Caco-2 (cell line): Measurements from ENCODE around the gene FLYWCH2. TPM values are rescaled to one million over a fixed set of nuclear protein-coding genes. Genes with fewer than 3 reads are reported as not detected.

ENCODE experiments used
- Bru-seq: library from RNA; stranded (reverse); fragments of 400-500 nt; gene quantifications from one replicate; lab custom pipeline; 2021; lab: Mats Ljungman, UMichigan
- BruChase-seq, 2 experiments: library from RNA; stranded (reverse); fragments of 400-500 nt; gene quantifications; one replicate each; lab custom pipeline; 2021; lab: Mats Ljungman, UMichigan
- BruUV-seq: library from RNA; stranded (reverse); fragments of 400-500 nt; replicated peaks from 2 replicates; lab custom pipeline; 2021; lab: Mats Ljungman, UMichigan
- CTCF ChIA-PET: fragments of 300-600 bp; sonication (Branson Sonifier 250); formaldehyde crosslinking; loops from one replicate; lab custom pipeline; 2022; ENCODE audit warnings: antibody characterized with exemption; lab: Charles Lee
- POLR2A ChIA-PET: fragments of 300-600 bp; sonication (Branson Sonifier 250); formaldehyde crosslinking; loops from one replicate; lab custom pipeline; 2022; ENCODE audit warnings: antibody characterized with exemption; lab: Charles Lee
- DNase-seq, 2 experiments: peaks; one replicate each; pipeline versions ENCODE4 v3.0.0 to v3.0.0-alpha.2; 2020 to 2022
- H3K27me3 ChIP-seq: replicated peaks from 2 replicates; pipeline ENCODE4 v1.6.0; 2011; ENCODE audit warnings: low read length; ENCODE audit not compliant: control insufficient read depth, insufficient read depth
- H3K36me3 ChIP-seq: 2 replicates; pipeline ENCODE4 v1.5.1; 2011; ENCODE audit warnings: low read length; ENCODE audit not compliant: control insufficient read depth, insufficient read depth
- H3K4me1 ChIP-seq: fragments of 250-450 bp; sonication (Bioruptor Pico); 2 replicates; pipeline ENCODE4 v1.5.1; 2020; ENCODE audit warnings: mild to moderate bottlenecking
- H3K4me3 ChIP-seq: 2 replicates; pipeline ENCODE4 v1.5.1; 2011; ENCODE audit warnings: low read depth, mild to moderate bottlenecking, control low read depth, low read length
- H3K9me3 ChIP-seq: fragments of 250-450 bp; sonication (Bioruptor Pico); 2 replicates; pipeline ENCODE4 v1.5.1; 2020; ENCODE audit warnings: mild to moderate bottlenecking, moderate library complexity
- H3K27ac Mint-ChIP-seq: one replicate; pipeline ENCODE4 v1.8.0; 2022; ENCODE audit warnings: mixed read lengths; ENCODE audit not compliant: unreplicated experiment
- H3K27me3 Mint-ChIP-seq: one replicate; pipeline ENCODE4 v1.8.0; 2022; ENCODE audit warnings: mixed read lengths; ENCODE audit not compliant: insufficient read depth, unreplicated experiment
- H3K36me3 Mint-ChIP-seq: one replicate; pipeline ENCODE4 v1.8.0; 2022; ENCODE audit warnings: mild to moderate bottlenecking, mixed read lengths; ENCODE audit not compliant: insufficient read depth, unreplicated experiment
- H3K4me1 Mint-ChIP-seq: one replicate; pipeline ENCODE4 v1.8.0; 2022; ENCODE audit warnings: low read depth, mixed read lengths; ENCODE audit not compliant: unreplicated experiment
- H3K4me3 Mint-ChIP-seq: one replicate; pipeline ENCODE4 v1.8.0; 2022; ENCODE audit warnings: mild to moderate bottlenecking, moderate library complexity, mixed read lengths; ENCODE audit not compliant: unreplicated experiment
- H3K9me3 Mint-ChIP-seq: one replicate; pipeline ENCODE4 v1.8.0; 2022; ENCODE audit warnings: mixed read lengths; ENCODE audit not compliant: unreplicated experiment
- CTCF ChIP-seq, 2 experiments: fragments of 200-600 bp in 1 of 2; IDR thresholded peaks; 1 replicate in 1 of 2; 2 replicates in 1 of 2; pipeline versions ENCODE4 v1.5.1 to v1.8.0; 2011 to 2022; ENCODE audit warnings: antibody characterized with exemption in 1 of 2, control low read depth in 1 of 2, inconsistent platforms in 1 of 2, low read depth in 1 of 2, low read length in 1 of 2, mild to moderate bottlenecking in 1 of 2, moderate library complexity in 1 of 2; ENCODE audit not compliant: insufficient read depth in 1 of 2, severe bottlenecking in 1 of 2, unreplicated experiment in 1 of 2
- intact Hi-C: fragments of 100-400 bp; cut with micrococcal nuclease; formaldehyde crosslinking; loops from one replicate; pipeline ENCODE4 v1.10.0; 2022; ENCODE audit not compliant: unreplicated experiment
- long read RNA-seq: library from polyadenylated mRNA; stranded (forward); transcript quantifications from one replicate; pipeline ENCODE4 v2.0.0, GENCODE V29; 2022
- total RNA-seq: library from RNA; stranded (reverse); gene quantifications from 2 replicates; pipeline ENCODE4 v1.2.3, GENCODE V29; 2022

FLYWCH2 gene, protein sequence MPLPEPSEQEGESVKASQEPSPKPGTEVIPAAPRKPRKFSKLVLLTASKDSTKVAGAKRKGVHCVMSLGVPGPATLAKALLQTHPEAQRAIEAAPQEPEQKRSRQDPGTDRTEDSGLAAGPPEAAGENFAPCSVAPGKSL
- total RNA-seq = 26.0 and 28.7 TPM in 2 replicates
- percentile 50 among the genes with signal in this experiment for Bru-seq, nascent RNA
- BruChase-seq, experiment 1, labeled RNA remaining after a 2-hour chase = percentile 52 among the genes with signal in this experiment
- percentile 53 among the genes with signal in this experiment for BruChase-seq, experiment 2, labeled RNA remaining after a 6-hour chase
- long read RNA-seq, transcript FLYWCH2-202 (4 exons, 1,036 nt) = major isoform, 44 of 53 reads
- long read RNA-seq, partial matches to known transcripts = 1 of 53 reads
- long read RNA-seq, other reads (novel, unspliced or antisense) = 5 of 53 reads

DNA sequence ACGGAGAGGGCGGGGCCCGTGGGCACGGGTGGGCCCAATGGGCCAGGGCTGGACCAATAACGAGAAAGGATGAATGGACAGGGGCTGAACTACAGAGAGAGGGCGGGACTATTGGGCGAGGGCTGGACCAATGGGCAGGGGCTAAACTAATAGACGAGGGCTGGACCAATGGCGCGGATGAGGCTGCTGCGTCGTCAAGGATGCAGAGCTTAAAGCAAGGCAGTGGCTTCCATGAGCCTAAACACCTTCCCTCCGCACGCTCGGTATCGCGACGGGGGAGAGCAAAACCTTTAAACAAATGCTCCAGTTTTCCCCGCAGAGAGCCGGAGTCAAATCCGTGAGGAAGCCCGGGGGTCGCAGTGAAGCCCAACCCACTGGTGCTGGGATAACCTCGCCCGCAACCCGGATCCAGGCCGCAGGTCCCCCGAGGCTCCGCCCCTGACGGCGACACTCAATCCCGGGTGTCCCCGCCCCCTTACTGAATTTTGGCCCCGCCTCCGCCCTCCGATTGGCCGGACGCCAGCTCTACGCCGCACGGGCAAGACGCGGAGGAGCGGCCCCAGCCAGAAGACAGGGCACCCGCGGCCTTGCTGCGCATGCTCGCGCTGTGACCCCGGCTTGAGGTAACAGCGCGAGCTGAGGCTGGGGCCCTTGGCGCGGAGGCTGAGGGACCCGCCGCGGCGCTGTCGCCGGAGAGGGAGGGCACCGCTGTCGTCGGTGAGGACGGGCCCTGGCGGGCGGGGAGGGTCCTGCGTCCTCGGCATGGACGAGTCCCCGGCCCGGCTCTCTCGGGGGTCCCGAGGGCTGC, at the start of gene FLYWCH2:
TSS of gene FLYWCH2 (plus strand) at position 566 of the 808 bp plus-strand sequence. CDS start 13,235 bp downstream, outside the sequence.
- Histone ChIP-seq H3K4me3 (peak within 1 kb of the TSS; percentile 73), H3K27me3 (no peaks in the 10 kb centered on the region), H3K9me3 (peaks cover 16% of the 10 kb centered on the region), H3K36me3 (no peaks in the 10 kb centered on the region), H3K4me1 (no peaks in the 10 kb centered on the region)
- peak in 1 of 2 experiments; percentile 5 for TF ChIP-seq CTCF (IDR thresholded peaks at IDR 0.05; ENCODE audit: insufficient read depth in 1 of 2, low read depth in 1 of 2, low read length in 1 of 2, severe bottlenecking in 1 of 2, unreplicated experiment in 1 of 2)
- peaks cover 8% of the 10 kb centered on the region for H3K9me3 Mint-ChIP-seq
- intact Hi-C loops = loop anchor here (1.0 kb wide), 1 partner anchor 22 kb away; no protein-coding TSS in a partner anchor
- no TSS peak for BruUV-seq
- H3K4me1 Mint-ChIP-seq = no peaks in the 10 kb centered on the region
- DNase-seq = peak; percentile 98 to 100
- POLR2A ChIA-PET = interaction anchor here (0.5 to 1.8 kb wide), 9 partner anchors 8 to 130 kb away, joined by 3 to 18 read pairs (median 5); partner anchors contain the start of genes FLYWCH1, PRSS41 and SRRM2
- no peaks in the 10 kb centered on the region for H3K27me3 Mint-ChIP-seq
- H3K4me3 Mint-ChIP-seq = peak within 1 kb of the TSS; percentile 80
- H3K36me3 Mint-ChIP-seq = no peaks in the 10 kb centered on the region
- CTCF ChIA-PET = interaction anchor here (0.7 to 2.6 kb wide), 14 partner anchors 14 to 200 kb away, joined by 3 to 16 read pairs (median 4); partner anchors contain the start of genes FLYWCH1, KCTD5 and PRSS22
- peak within 1 kb of the TSS; percentile 65 for H3K27ac Mint-ChIP-seq

DNA sequence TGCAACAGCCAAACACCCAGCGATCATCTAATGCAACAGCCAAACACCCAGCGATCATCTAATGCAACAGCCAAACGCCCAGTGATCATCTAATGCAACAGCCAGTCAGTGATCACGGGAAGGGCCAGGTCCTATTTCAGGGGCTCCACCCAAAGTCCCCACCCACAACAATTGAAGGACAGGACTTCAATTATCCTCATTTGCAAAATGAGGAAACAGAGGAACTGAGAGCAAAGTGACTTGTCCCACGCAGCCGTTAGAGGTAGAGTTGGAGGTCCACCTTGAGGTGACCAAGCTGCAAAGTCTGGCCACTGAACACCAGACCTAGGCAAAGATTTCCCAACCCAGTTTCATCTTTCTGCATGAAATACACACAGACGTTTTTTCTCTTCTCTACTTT, 49.2 kb upstream of the FLYWCH2 start:
- Histone ChIP-seq H3K4me1 (peaks cover 16% of the 10 kb centered on the region), H3K36me3 (no peaks in the 10 kb centered on the region), H3K4me3 (no peak overlapping the region), H3K27me3 (no peaks in the 10 kb centered on the region), H3K9me3 (no peaks in the 10 kb centered on the region)
- peaks cover 25% of the 10 kb centered on the region for H3K4me1 Mint-ChIP-seq
- ChIA-PET CTCF (no interaction called here), POLR2A (no interaction called here)
- peaks cover 6% of the 10 kb centered on the region for H3K36me3 Mint-ChIP-seq
- BruUV-seq = no TSS peak
- no peaks in the 10 kb centered on the region for H3K9me3 Mint-ChIP-seq
- no peak for DNase-seq
- no peak for TF ChIP-seq CTCF (IDR thresholded peaks at IDR 0.05; ENCODE audit: insufficient read depth in 1 of 2, low read depth in 1 of 2, low read length in 1 of 2, severe bottlenecking in 1 of 2, unreplicated experiment in 1 of 2)
- H3K27ac Mint-ChIP-seq = no peak overlapping the region
- intact Hi-C loops = no loop called here
- H3K27me3 Mint-ChIP-seq = no peaks in the 10 kb centered on the region
- no peak overlapping the region for H3K4me3 Mint-ChIP-seq

DNA sequence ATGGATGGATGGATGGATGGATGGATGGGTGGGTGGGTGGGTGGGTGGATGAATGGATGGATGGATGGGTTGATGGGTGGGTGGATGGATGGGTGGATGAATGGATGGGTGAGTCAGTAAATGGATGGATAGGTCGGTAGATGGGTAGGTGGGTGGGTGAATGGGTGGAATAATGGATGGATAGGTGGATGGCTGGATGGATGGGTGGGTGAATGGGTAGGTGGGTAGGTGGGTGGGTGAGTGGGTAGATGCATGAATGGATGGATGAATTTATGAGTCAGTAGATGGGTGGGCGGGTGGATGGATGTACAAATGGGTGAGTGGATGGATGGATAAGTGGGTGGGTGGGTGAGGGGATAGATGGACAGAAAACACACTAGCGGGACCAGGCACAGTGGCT, 48.0 kb upstream of the FLYWCH2 start:
- POLR2A ChIA-PET = no interaction called here
- Mint-ChIP-seq H3K27me3 (no peaks in the 10 kb centered on the region), H3K9me3 (no peaks in the 10 kb centered on the region), H3K27ac (peak overlapping the region; percentile 93), H3K4me3 (no peak overlapping the region), H3K4me1 (peaks cover 25% of the 10 kb centered on the region), H3K36me3 (peaks cover 6% of the 10 kb centered on the region)
- BruUV-seq = no TSS peak
- H3K4me1 ChIP-seq = peaks cover 20% of the 10 kb centered on the region
- intact Hi-C loops = loop anchor here (5.0 kb wide), 1 partner anchor 38 kb away; the partner anchor contains the start of gene PRSS41
- H3K27me3 ChIP-seq = no peaks in the 10 kb centered on the region
- H3K9me3 ChIP-seq = no peaks in the 10 kb centered on the region
- H3K36me3 ChIP-seq = no peaks in the 10 kb centered on the region
- no peak for DNase-seq
- H3K4me3 ChIP-seq = no peak overlapping the region
- no peak for TF ChIP-seq CTCF (IDR thresholded peaks at IDR 0.05; ENCODE audit: insufficient read depth in 1 of 2, low read depth in 1 of 2, low read length in 1 of 2, severe bottlenecking in 1 of 2, unreplicated experiment in 1 of 2)
- CTCF ChIA-PET = no interaction called here
